PFSK-1 (cell line): ENCODE data around the gene KATNAL2.

ENCODE experiments used
- POLR2AphosphoS5 ChIP-seq: IDR thresholded peaks from 2 replicates; pipeline ENCODE4 v1.6.1; 2012; ENCODE audit warnings: low read depth, mild to moderate bottlenecking, control low read depth, low read length, moderate library complexity
- SIN3A ChIP-seq: IDR thresholded peaks from 2 replicates; pipeline ENCODE4 v1.6.1; 2012; ENCODE audit warnings: mild to moderate bottlenecking, low read length, moderate library complexity, borderline replicate concordance; ENCODE audit not compliant: insufficient read depth
- TF ChIP-seq, protein P1 (sequence below), 2 experiments: IDR thresholded peaks; 2 replicates each; pipeline versions ENCODE4 v1.6.1 to v1.8.0; 2011 to 2012; ENCODE audit warnings: low read depth in 2 of 2, low read length in 2 of 2, control low read depth in 1 of 2, inconsistent platforms in 1 of 2, mild to moderate bottlenecking in 1 of 2, moderate library complexity in 1 of 2; ENCODE audit not compliant: insufficient read depth in 1 of 2

DNA sequence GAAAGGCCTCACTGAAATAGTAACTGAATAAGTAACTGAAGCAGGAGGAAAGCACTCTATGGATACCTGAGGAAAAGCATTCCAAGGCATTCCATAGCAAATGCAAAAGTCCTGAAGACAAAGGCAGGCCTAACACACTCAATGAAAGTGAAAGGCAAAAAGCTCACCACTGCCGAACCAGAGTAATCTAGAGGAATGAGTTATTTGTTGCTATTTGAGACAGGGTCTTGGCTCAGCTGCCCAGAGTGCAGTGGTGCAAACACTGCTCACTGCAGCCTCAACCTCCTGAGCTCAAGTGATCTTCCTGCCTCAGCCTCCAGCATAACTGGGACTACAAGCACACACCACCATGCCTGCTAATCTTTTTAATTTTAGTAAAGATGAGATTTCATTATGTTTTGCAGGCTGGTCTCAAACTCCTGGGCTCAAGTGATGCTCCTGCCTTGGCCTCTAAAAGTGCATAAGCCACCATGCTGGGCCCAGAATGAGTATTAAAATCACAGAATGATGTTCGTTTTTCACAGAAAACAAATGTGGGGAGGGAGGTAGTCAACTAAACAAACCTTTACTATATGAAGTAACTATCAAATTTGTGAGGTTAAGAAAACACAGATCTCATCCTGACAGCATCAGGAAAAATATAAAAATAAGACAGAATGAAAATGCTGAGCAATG lies 18.0 kb upstream of the KATNAL2 start:
- no peak for TF ChIP-seq POLR2AphosphoS5
- TF ChIP-seq SIN3A: no peak
- TF ChIP-seq, protein P1, sequence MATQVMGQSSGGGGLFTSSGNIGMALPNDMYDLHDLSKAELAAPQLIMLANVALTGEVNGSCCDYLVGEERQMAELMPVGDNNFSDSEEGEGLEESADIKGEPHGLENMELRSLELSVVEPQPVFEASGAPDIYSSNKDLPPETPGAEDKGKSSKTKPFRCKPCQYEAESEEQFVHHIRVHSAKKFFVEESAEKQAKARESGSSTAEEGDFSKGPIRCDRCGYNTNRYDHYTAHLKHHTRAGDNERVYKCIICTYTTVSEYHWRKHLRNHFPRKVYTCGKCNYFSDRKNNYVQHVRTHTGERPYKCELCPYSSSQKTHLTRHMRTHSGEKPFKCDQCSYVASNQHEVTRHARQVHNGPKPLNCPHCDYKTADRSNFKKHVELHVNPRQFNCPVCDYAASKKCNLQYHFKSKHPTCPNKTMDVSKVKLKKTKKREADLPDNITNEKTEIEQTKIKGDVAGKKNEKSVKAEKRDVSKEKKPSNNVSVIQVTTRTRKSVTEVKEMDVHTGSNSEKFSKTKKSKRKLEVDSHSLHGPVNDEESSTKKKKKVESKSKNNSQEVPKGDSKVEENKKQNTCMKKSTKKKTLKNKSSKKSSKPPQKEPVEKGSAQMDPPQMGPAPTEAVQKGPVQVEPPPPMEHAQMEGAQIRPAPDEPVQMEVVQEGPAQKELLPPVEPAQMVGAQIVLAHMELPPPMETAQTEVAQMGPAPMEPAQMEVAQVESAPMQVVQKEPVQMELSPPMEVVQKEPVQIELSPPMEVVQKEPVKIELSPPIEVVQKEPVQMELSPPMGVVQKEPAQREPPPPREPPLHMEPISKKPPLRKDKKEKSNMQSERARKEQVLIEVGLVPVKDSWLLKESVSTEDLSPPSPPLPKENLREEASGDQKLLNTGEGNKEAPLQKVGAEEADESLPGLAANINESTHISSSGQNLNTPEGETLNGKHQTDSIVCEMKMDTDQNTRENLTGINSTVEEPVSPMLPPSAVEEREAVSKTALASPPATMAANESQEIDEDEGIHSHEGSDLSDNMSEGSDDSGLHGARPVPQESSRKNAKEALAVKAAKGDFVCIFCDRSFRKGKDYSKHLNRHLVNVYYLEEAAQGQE (IDR thresholded peaks at IDR 0.05; ENCODE audit: insufficient read depth in 1 of 2, low read depth in 2 of 2, low read length in 2 of 2): no peak
